Spleen (tissue), 7 donors: ENCODE data around the gene MACIR.

Experiments
- CTCF ChIP-seq, 11 experiments: fragments of 200-600 bp in 7 of 11; fragments of 450-650 bp in 4 of 11; sonication (generic) in 4 of 11; IDR thresholded peaks in 8 of 11; conservative IDR thresholded peaks in 3 of 11; 1 replicate in 7 of 11; 2 replicates in 4 of 11; pipeline versions ENCODE4 v1.4.0 to v1.8.0; 2016 to 2021; ENCODE audit warnings: antibody characterized with exemption in 11 of 11, inconsistent platforms in 4 of 11, mild to moderate bottlenecking in 1 of 11
- POLR2AphosphoS5 ChIP-seq, 3 donors: sonication (generic); formaldehyde crosslinking; IDR thresholded peaks; one replicate each; pipeline ENCODE4 v1.5.1; 2017; ENCODE audit warnings: antibody characterized with exemption in 3 of 3
- donor health status: DM: no; HTN: no; CAD: no; lungs with moderate emphysema.
- donor health status: DM: no; HTN: no; CAD: no.
- donor health status: DM: no; HTN: no; CAD: no.

GRCh38 chr5:103217101-103217500 is 41.5 kb upstream of the MACIR start:
- TF ChIP-seq CTCF (IDR thresholded peaks at IDR 0.05 in 8 of 11, conservative IDR thresholded peaks at IDR 0.05 in 3 of 11), result no peak
- TF ChIP-seq POLR2AphosphoS5 (IDR thresholded peaks at IDR 0.05), result no peak
